Measurements from ENCODE around the gene RYR1. TPM values are rescaled to one million over a fixed set of nuclear protein-coding genes. Genes with fewer than 3 reads are reported as not detected.

Gene RYR1
- total and polyA plus RNA-seq, 7 donors, result under 0.01 to 4.1 (median 0.85) TPM

GRCh38 chr19:38482496-38482895 is 49.0 kb downstream of the RYR1 start:
- Histone ChIP-seq H3K4me3 (no peak overlapping the region), H3K9me3 (no peaks in the 10 kb centered on the region), H3K4me1 (no peaks in the 10 kb centered on the region), H3K27me3 (peaks cover 0 to 4% (median 0%) of the 10 kb centered on the region in 3 donors), H3K27ac (no peak overlapping the region), H3K36me3 (no peaks in the 10 kb centered on the region)
- TF ChIP-seq POLR2AphosphoS5 (IDR thresholded peaks at IDR 0.05) (no peak), EP300 (IDR thresholded peaks at IDR 0.05) (no peak), CTCF (IDR thresholded peaks at IDR 0.05) (no peak), POLR2A (IDR thresholded peaks at IDR 0.05) (no peak)
- WGBS, 2 donors, result 78 to 88% methylated on average over 8 of the region's 8 CpGs
- intact Hi-C loops (cut with DNase I), result no loop called here
- DNase-seq, result no peak

GRCh38 chr19:38483016-38483630 is 49.6 kb downstream of the RYR1 start:
- intact Hi-C loops (cut with DNase I), result no loop called here
- no peak for DNase-seq
- Histone ChIP-seq H3K4me1 (no peaks in the 10 kb centered on the region), H3K9me3 (no peaks in the 10 kb centered on the region), H3K27ac (no peak overlapping the region), H3K36me3 (no peaks in the 10 kb centered on the region), H3K27me3 (peaks cover 0 to 4% (median 0%) of the 10 kb centered on the region in 3 donors), H3K4me3 (no peak overlapping the region)
- 80 to 88% methylated on average over 24 of the region's 24 CpGs for WGBS, 2 donors
- TF ChIP-seq CTCF (IDR thresholded peaks at IDR 0.05), result no peak
- TF ChIP-seq POLR2AphosphoS5 (IDR thresholded peaks at IDR 0.05), result no peak
- no peak for TF ChIP-seq EP300 (IDR thresholded peaks at IDR 0.05)
- TF ChIP-seq POLR2A (IDR thresholded peaks at IDR 0.05), result no peak

GRCh38 chr19:38484747-38485146 is 51.3 kb downstream of the RYR1 start:
- H3K27me3 ChIP-seq, result peaks cover 0 to 5% (median 0%) of the 10 kb centered on the region in 3 donors
- no peak for TF ChIP-seq POLR2AphosphoS5 (IDR thresholded peaks at IDR 0.05)
- TF ChIP-seq POLR2A (IDR thresholded peaks at IDR 0.05), result no peak
- no peak for TF ChIP-seq CTCF (IDR thresholded peaks at IDR 0.05)
- no peak for TF ChIP-seq EP300 (IDR thresholded peaks at IDR 0.05)
- H3K4me3 ChIP-seq, result no peak overlapping the region
- no peak overlapping the region for H3K27ac ChIP-seq
- DNase-seq, result no peak
- no peaks in the 10 kb centered on the region for H3K9me3 ChIP-seq
- intact Hi-C loops (cut with DNase I), result no loop called here
- 55 to 73% methylated on average over 2 of the region's 2 CpGs for WGBS, 2 donors
- no peaks in the 10 kb centered on the region for H3K4me1 ChIP-seq
- no peaks in the 10 kb centered on the region for H3K36me3 ChIP-seq

GRCh38 chr19:38485541-38486285 is 52.2 kb downstream of the RYR1 start:
- Histone ChIP-seq H3K4me1 (no peaks in the 10 kb centered on the region), H3K27me3 (peaks cover 0 to 5% (median 0%) of the 10 kb centered on the region in 3 donors), H3K36me3 (no peaks in the 10 kb centered on the region), H3K4me3 (no peak overlapping the region), H3K9me3 (no peaks in the 10 kb centered on the region), H3K27ac (no peak overlapping the region)
- TF ChIP-seq POLR2A (IDR thresholded peaks at IDR 0.05) (no peak), POLR2AphosphoS5 (IDR thresholded peaks at IDR 0.05) (no peak), CTCF (IDR thresholded peaks at IDR 0.05) (no peak), EP300 (IDR thresholded peaks at IDR 0.05) (no peak)
- no peak for DNase-seq
- WGBS, 2 donors, result 94 to 96% methylated on average over 49 of the region's 49 CpGs
- intact Hi-C loops (cut with DNase I), result no loop called here
